ENCODE data around the gene CTSH.
"Not testable (repeated sequence)": the region's sequence is repeated elsewhere in the genome, so short reads cannot be mapped to it uniquely, and the experiment has no call there.

CTSH gene

DNA sequence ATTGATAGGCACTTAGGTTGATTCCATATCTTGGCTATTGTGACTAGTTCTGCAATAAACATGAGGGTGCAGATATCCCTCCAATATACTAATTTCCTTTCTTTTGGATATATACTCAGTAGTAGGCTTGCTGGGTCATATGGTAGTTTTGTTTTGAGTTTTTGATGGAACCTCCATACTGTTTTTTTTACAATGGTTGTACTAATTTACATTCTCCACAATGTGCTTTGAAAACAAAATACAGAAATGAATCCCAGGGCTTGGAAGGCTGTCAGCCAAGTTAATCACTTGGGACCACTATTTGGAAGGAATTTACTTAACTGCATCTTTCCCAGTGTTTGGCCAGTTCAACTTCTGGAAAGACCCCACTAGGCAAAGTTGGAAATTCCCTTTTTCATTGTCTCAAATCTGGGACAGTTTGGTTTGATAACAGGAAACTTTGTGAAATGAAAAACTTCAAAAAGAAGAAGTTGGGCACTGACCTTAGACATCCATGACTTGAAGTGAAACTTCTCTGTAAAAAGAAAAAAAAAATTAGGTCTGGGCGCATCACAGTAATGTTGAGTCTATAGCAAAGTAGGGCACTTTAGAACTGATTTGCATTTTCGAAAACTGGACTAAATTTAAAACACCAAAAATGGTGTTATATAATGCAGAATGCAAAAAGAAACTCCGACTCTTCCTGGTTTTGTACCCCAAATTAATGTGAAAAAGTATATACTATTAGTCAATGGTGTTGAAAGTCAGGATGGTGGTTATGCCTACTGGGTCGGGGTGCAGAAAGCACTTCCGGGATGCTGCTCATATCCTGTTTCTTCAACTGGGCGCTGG, 6.0 kb downstream of the CTSH start:
- no peak for DNase-seq

DNA sequence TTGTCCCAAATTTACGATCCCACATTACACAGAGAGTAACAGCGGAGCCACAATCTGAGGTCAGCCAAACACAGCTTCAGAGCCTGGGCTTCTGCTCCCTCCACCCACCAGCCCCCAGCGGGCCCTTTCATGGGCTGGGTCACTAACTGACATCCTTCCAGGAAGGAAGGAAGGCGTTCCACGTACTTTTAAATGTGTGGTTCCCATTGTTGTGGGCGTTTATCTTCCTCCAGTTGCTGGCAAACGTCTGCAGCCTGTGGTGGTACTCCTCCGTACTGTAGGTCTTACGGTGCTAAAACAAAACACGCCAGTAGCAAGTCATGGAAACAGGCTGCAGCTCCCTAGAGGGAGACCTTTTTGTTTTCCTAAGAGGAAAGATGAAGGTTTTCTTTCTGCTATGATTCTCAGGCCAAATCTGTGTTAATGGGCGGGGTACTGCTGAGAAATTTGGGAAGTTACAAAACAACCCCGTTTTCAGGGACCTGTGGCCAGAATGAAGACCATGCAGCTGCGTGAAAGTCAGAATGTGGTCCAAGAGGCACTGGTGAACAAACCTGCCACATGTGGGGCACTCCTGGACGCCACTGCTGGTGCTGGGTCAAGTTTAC, 7.6 kb downstream of the CTSH start:
- no peak for DNase-seq

DNA sequence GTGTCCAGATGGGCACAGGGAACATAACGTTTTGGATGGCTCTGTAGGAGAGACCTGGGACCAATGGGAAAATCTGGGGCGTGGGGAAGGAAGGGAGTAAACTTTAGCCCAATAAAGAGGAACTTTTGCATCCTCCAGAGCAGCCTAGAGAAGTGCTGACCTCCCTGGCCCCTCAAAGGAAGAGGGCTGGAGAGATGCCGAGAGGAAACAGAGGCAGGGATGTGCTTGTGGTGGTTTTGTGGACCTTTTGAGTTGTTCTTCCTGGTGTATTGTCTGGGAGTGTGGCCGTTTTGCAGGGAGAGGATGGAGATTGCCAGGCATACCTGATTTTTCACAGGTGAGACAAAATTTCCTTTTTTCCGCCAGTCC, 10.2 kb downstream of the CTSH start:
- no peak for DNase-seq

DNA sequence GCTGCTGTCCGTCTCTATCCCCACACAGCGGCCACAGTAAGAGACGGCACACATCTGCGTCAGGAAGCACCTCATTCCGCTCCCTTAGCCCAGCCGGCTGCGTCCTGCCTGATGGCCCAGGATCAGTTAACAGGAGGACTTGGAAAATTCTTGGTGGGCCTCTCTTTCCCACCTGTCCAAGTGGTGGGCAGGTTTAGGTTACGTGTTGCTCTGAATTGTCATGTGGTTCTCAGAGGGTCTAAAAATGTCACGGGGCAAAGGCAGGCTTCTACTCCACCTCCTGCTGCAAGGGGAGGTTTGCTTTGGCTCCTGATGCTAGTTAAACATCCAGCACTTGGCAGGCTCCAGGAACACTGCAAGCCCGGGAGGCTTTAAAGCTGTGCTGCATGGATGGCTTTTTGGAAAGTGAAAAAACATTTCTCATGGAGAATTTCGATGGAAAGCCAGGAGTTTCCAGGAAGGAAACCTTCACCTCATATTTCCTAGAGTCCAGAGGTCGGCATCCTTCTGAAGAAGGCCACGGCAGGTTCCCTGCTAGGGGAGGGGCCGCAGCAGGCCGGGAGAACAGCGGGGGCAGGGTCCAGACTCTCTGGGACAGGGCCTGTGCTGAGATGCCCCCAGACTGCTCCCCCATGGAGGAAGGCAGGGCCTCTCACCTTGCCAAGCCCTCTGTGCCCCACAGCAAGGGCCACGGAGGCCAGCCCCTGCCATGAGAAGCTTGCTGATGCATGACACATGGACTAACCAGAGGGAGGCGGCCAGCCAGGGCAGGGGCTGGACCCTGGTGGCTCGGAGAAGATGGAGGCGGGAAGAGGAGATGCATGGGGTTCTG, 10.8 kb downstream of the CTSH start:
- DNase-seq, result no peak

DNA sequence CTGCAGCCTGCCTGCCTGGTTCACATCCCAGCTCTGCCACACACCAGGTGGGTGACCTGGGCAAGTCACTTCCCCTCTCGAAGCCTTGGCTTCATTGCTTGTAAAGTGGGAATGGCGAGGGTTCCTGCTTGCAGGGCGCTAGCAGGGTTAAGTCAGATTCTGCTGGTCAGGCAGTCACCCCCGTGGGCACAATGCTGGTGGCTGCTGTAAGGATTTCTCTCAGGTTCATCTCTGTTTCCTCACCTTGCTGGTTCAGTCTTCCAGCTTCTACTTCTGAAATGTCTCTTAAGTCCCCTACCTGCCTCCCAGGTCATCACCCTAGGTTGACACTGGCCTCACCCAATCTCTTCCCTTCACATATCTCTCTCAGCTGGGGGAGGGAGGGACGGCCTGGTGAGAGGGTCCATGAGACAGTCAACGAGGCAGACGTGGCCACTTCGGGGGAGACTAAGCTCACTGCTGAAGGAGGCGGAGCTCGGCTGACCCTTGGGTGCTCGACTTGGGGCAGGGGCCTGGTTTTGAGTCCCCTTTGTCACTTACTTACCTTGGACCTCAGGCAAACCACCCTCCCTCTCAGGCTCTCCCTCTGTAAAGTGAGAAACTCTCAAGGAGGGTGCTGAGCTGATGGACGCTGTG, 11.5 kb downstream of the CTSH start:
- DNase-seq, result no peak

DNA sequence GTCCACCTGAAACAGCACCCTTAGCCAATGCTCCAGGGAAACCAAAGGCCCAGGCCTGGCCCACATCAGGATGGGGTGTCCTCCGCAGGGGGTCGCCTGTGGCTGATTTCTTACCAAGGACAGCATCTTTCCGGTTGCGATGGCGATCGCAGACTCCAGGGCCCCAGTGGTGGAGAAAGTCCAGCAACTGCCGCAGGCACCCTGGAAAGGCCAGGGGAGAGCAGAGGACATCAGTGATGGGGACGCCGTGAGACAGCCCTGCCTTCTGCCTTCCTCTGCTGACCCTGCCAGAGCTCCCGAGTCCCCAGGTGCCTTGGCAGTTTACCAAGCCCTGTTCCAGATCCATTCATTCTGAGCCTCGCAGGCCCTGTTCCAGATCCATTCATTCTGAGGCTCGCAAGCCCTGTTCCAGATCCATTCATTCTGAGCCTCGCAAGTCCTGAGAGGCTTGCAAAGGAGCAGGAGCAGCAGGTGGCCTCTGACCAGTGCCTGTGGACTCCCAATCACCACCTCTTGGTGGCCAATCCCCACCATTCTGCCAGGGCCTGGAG, 12.5 kb downstream of the CTSH start:
- DNase-seq, result no peak

DNA sequence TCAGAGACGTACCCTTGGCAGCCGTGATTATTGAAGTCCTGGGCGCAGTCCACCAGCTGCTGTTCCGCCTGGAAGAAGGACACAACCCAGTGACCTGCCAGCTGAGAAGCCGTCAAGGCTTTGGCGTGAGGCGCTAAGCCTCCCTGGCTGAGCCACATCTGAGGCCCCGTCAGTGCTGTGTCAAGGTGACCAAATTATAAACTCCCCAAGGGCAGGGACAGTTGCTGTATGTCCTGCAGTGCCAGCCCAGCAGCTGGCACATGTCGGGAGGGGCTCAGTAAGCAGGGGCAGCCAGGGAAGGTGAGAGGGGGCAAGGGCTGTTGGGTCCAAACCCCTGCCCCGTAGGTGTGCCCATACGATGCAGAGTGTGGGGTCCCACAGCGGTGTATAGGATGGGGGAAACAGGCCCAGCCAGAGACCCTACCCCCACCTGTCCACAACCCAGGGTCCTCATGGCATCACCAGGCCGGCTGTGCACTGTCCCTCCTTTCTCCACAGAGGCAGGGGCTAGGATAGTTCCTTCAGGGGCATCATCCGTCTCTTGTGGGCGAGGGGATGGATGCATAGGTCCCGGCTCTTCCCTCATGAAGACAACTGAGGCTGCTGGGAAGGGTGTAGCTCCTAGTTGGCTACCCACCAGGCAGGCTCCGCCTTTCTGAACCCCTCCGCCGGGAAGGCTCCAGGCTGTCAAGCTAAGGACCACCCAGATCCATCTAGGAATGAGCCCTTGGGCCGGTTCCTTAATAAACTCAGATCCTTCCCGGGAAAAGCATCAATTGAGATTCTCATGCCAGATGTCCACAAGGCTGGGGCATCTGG, 13.2 kb downstream of the CTSH start:
- no peak for DNase-seq

DNA sequence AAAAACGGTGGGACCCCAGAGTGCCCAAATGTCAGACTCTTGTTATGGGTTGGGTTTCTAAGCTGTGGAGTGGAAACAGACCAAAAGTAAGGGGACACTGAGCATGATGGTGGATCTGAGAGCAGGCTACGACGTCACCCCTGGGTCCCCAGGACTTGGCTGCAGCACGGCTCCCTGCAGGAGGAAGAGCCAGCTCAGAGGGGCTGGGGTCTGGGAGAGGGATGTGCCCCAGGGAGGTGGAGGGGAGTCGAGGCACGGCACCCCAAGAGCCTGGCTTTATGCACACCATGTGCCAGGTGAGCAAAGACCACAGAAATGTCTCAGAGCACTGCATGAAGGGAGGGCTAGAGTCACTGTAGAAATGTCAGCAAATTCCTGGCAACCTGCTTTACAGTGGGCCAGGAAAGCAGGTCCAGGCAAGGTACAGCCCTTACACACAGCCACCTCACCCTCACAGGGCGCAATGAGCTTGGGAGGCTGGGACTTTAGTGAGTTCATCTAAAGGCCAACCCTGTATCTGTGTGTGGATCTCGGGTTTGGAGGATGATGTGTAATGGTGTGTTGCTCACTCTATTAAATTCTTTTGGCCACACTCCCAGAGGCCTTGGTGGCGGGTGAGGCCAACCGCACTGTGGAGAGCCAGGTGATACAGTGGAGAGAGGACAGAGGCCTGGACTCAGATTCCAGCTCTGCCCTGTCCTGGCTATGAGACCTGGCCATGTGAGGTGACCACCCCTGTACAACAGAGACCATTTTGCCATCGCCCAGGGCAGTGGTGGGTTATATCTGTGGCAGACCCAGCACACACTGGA, 14.1 kb downstream of the CTSH start:
- no peak for DNase-seq

DNA sequence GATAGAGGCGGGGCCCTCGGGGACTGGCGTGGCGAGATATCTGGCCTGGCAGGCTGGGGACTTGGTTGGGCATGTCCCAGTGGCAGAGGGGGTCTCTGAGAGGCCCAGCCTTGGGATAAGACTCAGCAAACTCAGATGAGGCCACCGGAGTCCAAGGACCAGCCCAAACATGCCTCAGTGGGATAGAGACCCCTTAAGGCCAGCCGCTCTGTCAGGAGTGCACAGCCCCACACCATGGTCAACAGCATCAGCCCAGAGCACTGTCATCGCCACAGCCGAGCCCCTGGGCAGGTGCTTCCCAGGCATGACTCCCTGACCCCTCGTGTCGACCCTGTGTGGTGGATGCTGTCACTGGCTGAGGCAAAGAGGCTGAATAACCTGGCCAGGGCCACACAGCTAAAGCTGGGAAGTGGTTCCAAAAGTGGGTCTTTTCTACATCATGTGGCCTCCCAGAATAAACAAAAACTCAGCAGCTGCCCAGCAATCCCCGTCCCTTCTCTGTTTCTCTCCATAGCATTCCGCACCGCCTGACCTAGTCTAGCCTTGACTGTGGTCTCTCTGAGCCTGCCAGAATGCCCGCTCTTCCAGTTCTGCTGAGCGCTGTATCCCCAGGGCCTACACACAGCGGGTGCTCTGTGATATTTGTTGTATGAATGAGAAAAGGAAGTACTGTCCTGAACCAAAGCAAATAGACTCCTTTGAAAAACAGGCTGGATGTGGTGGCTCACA, 15.1 kb downstream of the CTSH start:
- DNase-seq, result no peak

DNA sequence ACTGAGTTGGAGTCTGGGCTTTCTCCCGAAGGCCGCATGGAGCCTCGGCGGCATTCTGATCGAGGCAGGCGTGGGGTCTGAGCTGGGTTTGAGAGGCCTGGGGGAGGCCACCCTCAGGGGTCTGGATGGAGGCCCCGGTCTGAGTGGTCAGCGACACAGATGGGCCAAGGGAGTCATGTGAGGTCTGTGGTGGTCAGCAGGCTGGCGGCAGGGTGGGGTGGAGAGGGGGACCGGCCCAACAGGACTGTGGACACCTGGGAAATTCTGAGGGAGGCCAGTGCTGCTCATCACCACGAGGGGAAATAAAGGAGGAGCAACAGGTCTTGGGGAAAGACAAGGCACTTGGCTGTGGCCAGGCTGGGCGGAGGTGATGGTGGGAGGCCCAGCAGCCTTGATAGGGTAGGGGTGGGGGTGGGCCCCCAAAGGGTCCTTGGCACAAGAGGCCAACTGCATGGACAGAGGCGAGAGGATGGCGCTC, 16.2 kb downstream of the CTSH start:
- no peak for DNase-seq

DNA sequence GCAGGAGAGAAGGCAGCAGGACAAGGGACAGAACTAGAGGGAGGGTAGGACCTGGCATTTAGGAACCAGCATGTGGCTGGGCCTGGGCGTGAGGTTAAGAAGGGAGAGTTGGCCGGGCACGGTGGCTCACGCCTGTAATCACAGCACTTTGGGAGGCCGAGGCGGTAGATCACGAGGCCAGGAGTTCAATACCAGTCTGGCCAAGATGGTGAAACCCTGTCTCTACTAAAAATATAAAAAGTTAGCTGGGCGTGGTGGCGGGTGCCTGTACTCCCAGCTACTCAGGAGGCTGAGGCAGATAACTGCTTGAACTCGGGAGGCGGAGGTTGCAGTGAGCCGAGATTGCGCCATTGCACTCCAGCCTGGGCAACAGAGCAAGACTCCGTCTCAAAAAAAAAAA, 16.7 kb downstream of the CTSH start:
- DNase-seq, result not testable (repeated sequence)

DNA sequence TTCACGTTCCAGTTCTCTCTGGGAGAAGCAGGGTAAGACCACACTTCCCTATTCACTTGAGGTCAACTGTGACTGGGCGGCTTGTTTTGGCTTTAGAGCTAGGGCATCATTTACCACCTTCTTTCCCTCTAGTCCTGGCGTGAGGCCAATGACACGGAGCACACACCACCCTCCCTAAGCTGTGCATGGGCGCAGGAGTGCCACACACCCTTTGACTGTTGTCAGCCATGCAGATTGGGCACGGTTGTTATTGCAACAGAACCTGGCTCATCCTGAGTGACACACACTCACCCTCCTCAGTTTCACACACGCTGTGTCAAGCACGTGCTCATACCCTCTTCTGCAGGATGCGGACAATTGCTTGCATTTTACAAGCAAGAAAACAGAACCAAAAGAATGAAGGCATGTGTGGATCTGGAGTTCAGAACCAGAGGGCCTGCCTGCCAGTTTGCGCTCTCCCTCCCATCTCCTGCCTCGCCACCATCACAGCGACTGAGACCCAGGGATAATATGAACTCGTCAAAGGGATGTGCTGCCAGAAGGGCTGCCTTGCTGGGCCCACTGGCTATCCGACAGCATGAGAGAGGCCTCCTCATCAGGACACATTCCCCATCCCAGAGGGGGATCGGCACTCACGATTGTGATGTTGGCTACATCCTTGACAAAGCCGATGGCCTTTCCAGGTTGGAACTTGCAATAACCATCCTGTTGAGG, 17.6 kb downstream of the CTSH start:
- DNase-seq, result no peak

DNA sequence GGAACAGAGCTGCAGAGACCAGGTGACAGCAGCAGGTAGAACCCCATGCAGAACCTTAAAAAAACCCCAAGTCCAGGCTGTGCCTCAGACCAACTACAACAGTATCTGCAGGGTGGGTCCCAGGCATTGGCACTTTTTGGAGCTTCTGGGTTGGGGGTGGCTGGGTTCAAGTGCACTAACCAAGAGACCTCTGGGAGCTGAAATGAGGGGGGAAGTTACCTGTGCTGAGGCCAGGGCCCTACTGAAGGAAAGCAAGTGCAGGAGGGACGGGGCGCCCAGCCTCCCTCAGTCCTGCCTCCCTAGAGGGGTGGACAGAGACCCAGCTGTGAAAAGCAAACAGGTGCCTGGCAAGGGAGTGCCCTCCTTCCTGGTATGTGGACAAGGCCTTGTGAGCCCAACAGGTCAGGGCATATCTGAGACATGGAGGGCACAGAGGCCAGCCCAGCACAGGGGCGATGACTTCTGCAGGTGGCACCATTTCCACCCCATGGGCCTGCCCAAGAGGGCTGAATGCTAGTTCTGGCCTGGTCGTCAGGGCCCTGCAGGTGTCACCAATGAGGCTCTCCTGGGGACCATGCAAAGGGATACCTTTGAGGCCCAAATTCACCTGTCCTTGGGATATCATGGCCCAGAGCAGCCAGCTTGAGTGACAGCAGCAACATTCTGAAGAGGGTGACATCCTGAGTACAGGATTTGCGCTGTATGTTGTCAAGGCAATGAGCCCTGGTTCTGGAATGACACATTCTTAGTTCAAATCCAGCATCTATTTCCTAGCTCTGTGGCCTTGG, 18.7 kb downstream of the CTSH start:
- no peak for DNase-seq

DNA sequence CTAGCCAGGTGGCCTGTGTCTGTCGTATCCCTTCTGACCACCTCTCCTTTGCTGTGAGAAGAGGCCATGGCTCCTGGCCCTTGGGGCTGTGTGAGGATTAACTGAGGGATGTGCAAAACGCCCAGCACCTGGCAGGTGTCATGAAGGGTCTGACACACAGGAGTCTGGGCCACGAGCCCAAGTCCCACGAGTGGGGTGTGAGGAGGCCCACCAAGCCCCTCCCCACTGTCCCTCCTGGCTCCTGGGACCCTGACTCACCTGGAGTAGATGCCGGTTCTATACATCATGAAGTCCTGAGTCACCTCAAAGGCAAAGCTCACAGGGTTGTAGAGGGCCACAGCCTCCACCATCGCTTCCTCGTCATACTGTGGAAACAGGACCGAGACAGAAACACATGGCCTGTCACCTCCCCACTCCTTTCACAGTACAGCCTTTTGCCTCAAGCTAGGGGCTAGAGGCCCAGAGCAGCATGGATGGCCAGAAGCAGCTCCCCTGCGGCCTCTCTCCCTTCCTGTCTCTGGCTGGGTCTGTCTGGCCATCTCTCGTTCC, 19.7 kb downstream of the CTSH start:
- DNase-seq, result no peak

DNA sequence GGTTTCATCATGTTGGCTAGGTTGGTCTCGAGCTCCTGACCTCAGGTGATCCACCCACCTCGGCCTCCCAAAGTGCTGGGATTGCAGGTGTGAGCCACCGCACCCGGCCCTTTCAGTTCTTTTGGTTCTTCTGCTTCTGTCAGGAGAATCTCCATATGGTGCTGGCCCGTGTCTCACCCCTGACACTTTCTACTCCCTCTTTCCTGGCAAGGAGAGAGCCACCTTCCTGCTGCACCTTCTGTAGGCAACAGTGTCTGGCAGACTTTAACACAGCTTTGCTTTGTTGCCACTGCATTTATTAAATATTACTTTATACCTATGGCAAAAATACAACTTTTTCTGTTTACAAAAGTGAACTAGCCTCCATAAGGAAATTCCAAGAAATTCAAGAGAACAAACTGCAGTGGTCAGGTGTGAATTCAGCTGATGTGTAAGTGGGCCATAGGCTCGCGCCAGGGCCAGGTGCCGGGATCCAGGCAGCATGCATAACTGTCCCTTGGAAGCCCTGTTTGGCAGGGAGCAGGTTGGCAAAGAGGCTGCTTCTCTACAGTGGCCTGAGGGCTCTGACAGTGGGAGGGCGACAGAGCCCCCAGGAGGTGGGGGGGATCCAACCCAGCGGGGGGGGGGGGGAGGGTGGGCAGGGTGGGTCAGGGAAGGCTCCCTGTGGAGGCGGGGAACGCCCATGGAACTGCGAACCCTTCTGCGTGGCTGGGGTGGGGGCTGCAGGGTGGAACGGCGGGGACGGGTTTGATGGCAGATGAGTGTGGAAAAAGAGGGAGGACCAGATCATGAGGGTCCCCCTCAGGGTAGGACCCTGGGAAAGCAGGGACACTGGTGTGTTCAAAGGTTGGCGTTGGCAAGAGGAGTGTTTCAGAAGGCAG, 21.1 kb downstream of the CTSH start:
- DNase-seq, result no peak

DNA sequence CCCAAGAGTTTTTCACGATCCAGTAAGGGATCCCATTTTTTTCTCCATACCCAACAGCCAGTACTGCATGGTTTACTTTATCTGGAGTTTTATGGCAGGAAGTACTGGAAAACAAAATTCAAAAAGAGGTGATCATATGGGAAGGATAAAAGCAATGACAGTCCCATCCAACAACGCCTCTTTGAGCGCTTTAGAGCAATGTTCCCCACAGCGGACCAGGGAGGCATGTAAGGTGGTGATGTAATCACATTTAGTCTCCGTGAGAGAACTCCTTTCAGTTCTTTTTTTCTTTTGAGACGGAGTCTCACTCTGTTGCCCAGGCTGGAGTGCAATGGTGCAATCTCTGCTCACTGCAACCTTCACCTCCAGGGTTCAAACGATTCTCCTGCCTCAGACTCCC, 21.8 kb downstream of the CTSH start:
- no peak for DNase-seq

DNA sequence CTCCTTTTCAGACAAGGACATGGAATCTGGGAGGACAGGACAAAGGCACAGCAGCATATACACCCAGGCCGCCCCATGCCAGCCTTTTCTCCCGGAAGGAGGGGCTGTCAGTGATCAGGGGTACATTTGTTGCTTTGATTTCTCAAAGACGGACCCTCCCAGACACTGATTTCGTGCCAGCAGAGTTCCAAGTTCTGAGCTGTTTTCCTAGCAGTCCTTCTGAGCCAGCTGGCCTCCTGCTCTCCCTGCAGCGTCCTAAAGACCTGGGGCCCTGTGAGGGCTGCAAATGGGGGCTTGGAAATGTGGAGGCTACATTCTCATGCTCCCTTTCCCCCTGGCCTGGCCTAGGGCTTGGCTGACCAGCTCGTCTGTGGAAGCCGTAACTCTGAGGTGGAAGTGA, 22.3 kb downstream of the CTSH start:
- DNase-seq, result no peak

DNA sequence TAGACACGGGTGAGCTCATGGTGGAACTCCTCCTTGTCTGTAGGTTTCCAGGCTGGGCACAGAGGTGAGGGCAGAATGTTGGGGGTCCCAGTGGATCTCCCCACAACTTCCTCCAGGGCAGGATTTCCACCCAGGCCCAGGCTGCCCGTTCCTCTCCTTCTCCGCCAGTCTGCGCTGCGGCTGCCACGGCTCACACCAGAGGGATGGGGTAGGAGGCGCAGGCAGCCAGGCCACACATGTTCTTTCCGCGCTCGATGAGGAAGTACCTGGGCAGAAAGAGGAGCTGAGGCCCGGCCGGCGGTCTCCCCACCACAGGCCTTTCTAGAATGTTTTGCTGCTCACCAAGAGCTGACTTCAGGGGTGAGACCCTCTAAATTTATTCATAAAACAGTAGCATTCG, 22.9 kb downstream of the CTSH start:
- DNase-seq, result no peak

Measured in activated effector memory CD4-positive, alpha-beta T cell treated with anti-CD3 and anti-CD28 coated beads, Interleukin-2, amount 50 U/mL, for 16 hours (primary cell).